Osteoblast (primary cell): ENCODE measurements around the gene CDH24. TPM values are rescaled to one million over a fixed set of nuclear protein-coding genes. Genes with fewer than 3 reads are reported as not detected.
A peak's percentile ranks its signal among the peaks of the same experiment; 100 is the strongest.

Experiments
- DNase-seq: peaks from one replicate; pipeline ENCODE4 v3.0.0; 2011; ENCODE audit warnings: low spot score, mixed read lengths; ENCODE audit not compliant: insufficient read length; ENCODE audit errors: missing footprints
- H2AFZ ChIP-seq: 2 replicates; pipeline ENCODE4 v1.6.0; 2011; ENCODE audit warnings: mild to moderate bottlenecking, low read length
- H3K27ac ChIP-seq: 2 replicates; pipeline ENCODE4 v1.5.1; 2011; ENCODE audit warnings: mild to moderate bottlenecking, low read depth, low read length, moderate library complexity
- H3K27me3 ChIP-seq: 2 replicates; pipeline ENCODE4 v1.6.0; 2012; ENCODE audit warnings: mild to moderate bottlenecking, control low read depth, inconsistent platforms, low read length, moderate library complexity; ENCODE audit not compliant: insufficient read depth
- H3K36me3 ChIP-seq: 2 replicates; pipeline ENCODE4 v1.5.1; 2011; ENCODE audit warnings: mild to moderate bottlenecking, low read length, control low read depth, moderate library complexity; ENCODE audit not compliant: insufficient read depth
- H3K4me1 ChIP-seq: 2 replicates; pipeline ENCODE4 v1.5.1; 2011; ENCODE audit warnings: mild to moderate bottlenecking, low read length, control low read depth, moderate library complexity; ENCODE audit not compliant: insufficient read depth
- H3K4me2 ChIP-seq: 2 replicates; pipeline ENCODE4 v1.6.0; 2011; ENCODE audit warnings: mild to moderate bottlenecking, low read length; ENCODE audit not compliant: insufficient read depth
- H3K4me3 ChIP-seq: fragments of 200-600 bp; sonication (generic); 3 replicates; pipeline ENCODE4 v1.5.1; 2012; ENCODE audit warnings: mild to moderate bottlenecking, low read length, inconsistent platforms; ENCODE audit not compliant: insufficient read depth
- H3K79me2 ChIP-seq: 2 replicates; pipeline ENCODE4 v1.6.0; 2012; ENCODE audit warnings: mild to moderate bottlenecking, low read length, control low read depth, inconsistent platforms; ENCODE audit not compliant: insufficient read depth
- H3K9me3 ChIP-seq: 2 replicates; pipeline ENCODE4 v1.5.1; 2011; ENCODE audit warnings: low read depth, low read length, control low read depth
- H4K20me1 ChIP-seq: 2 replicates; pipeline ENCODE4 v1.6.0; 2012; ENCODE audit warnings: mild to moderate bottlenecking, low read length, control low read depth; ENCODE audit not compliant: insufficient read depth
- CTCF ChIP-seq: IDR thresholded peaks from 2 replicates; pipeline ENCODE4 v1.5.1; 2011; ENCODE audit warnings: mild to moderate bottlenecking, low read depth, low read length, moderate library complexity; ENCODE audit errors: extremely low read depth
- total RNA-seq: library from RNA; depleted of rRNA; stranded (reverse); fragments of >200 nt; gene quantifications from 2 replicates; pipeline ENCODE4 v1.2.3, GENCODE V29; 2012

Gene CDH24
- total RNA-seq, 1 donor = 3.3 TPM

- DNase-seq = peak; percentile 86
- Histone ChIP-seq H3K27me3 (no peaks in the 10 kb centered on the region), H3K4me3 (no peak overlapping the region), H2AFZ (no peak overlapping the region), H3K36me3 (no peaks in the 10 kb centered on the region), H3K27ac (no peak overlapping the region), H3K9me3 (no peaks in the 10 kb centered on the region), H3K79me2 (no peaks in the 10 kb centered on the region), H3K4me1 (no peaks in the 10 kb centered on the region), H4K20me1 (no peaks in the 10 kb centered on the region), H3K4me2 (no peak overlapping the region)
- TF ChIP-seq CTCF = no peak
Measured at GRCh38 chr14:23047034-23047634, 10.2 kb downstream of the CDH24 start.

- no peak for TF ChIP-seq CTCF
- H3K36me3 ChIP-seq = no peaks in the 10 kb centered on the region
- H3K4me2 ChIP-seq = no peak overlapping the region
- no peaks in the 10 kb centered on the region for H3K9me3 ChIP-seq
- no peak overlapping the region for H3K4me3 ChIP-seq
- DNase-seq = peak; percentile 53
- no peak overlapping the region for H3K27ac ChIP-seq
- no peak overlapping the region for H2AFZ ChIP-seq
- H4K20me1 ChIP-seq = no peaks in the 10 kb centered on the region
- no peaks in the 10 kb centered on the region for H3K79me2 ChIP-seq
- H3K27me3 ChIP-seq = no peaks in the 10 kb centered on the region
- H3K4me1 ChIP-seq = peaks cover 4% of the 10 kb centered on the region
Measured at GRCh38 chr14:23045419-23046357, 11.6 kb downstream of the CDH24 start.

- Histone ChIP-seq H3K4me3 (no peak overlapping the region), H2AFZ (no peak overlapping the region), H3K27ac (no peak overlapping the region), H3K4me2 (no peak overlapping the region), H4K20me1 (no peaks in the 10 kb centered on the region), H3K27me3 (no peaks in the 10 kb centered on the region), H3K9me3 (no peaks in the 10 kb centered on the region), H3K79me2 (no peaks in the 10 kb centered on the region), H3K4me1 (peaks cover 4% of the 10 kb centered on the region), H3K36me3 (no peaks in the 10 kb centered on the region)
- no peak for DNase-seq
- no peak for TF ChIP-seq CTCF
Measured at GRCh38 chr14:23044840-23045239, 12.5 kb downstream of the CDH24 start.

- no peaks in the 10 kb centered on the region for H3K9me3 ChIP-seq
- H3K4me3 ChIP-seq = no peak overlapping the region
- peaks cover 4% of the 10 kb centered on the region for H3K4me1 ChIP-seq
- H3K36me3 ChIP-seq = no peaks in the 10 kb centered on the region
- H3K27me3 ChIP-seq = no peaks in the 10 kb centered on the region
- H3K4me2 ChIP-seq = no peak overlapping the region
- peak; percentile 65 for DNase-seq
- no peaks in the 10 kb centered on the region for H3K79me2 ChIP-seq
- no peak overlapping the region for H3K27ac ChIP-seq
- no peak overlapping the region for H2AFZ ChIP-seq
- TF ChIP-seq CTCF = no peak
- H4K20me1 ChIP-seq = no peaks in the 10 kb centered on the region
Measured at GRCh38 chr14:23043754-23044153, 13.6 kb downstream of the CDH24 start.
